Panc1 (cell line): ENCODE measurements around the gene SIRT5.

ENCODE experiments used
- CTCF ChIP-seq: fragments of 450-650 bp; IDR thresholded peaks from 2 replicates; pipeline ENCODE4 v1.5.1; 2017; ENCODE audit warnings: mild to moderate bottlenecking
- POLR2AphosphoS5 ChIP-seq: IDR thresholded peaks from 2 replicates; pipeline ENCODE4 v1.6.1; 2012; ENCODE audit warnings: mild to moderate bottlenecking, low read depth, low read length, moderate library complexity
- TCF7L2 ChIP-seq: IDR thresholded peaks from 2 replicates; pipeline ENCODE4 v1.6.1; 2011; ENCODE audit warnings: mild to moderate bottlenecking, low read depth, low read length, inconsistent platforms

- TF ChIP-seq CTCF (no peak), POLR2AphosphoS5 (no peak), TCF7L2 (no peak)
These were observed 48.1 kb upstream of the SIRT5 start for GRCh38 chr6:13526357-13526726.
